Measurements from ENCODE around the gene FANCC.

DNA sequence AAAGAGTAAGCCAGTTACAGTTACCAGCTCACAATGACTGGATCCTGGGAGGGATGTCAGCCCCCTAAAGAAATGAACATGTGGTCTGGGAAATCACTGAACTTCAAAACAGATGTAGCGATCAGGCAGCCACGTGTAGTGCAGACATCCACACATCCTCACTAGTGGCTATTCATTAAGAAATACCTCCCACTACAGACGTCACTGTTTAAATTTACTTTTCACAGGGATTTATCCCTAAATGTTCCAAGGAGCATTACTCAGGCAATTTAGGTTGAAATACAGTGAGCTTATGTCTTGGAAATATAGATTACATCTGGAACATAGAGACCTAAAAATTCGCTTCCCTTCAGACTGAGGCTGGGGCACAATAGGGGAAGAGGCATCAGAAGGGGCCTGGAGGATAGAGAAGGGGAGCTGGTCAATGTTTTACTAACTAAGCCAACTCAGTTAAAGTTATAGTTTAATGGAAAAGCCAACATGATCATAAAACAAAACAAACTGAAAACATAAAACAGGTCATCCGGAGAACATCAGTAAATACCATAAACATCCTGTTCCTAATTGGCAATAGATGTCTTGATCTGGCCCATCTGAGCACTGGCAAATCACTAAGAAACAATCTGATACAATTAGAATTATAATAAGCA, 92.3 kb downstream of the FANCC start:
- TF ChIP-seq EZH2 (IDR thresholded peaks at IDR 0.05; ENCODE audit: insufficient read depth, poor library complexity, severe bottlenecking) (no peak), EZH2phosphoT487 (IDR thresholded peaks at IDR 0.05; ENCODE audit: insufficient read depth, low read depth) (no peak)
